MM.1S (cell line): ENCODE data around the gene KCNQ1.

Source experiments
- DNase-seq: peaks from one replicate; pipeline ENCODE4 v3.0.0-alpha.2; 2015
- H2AFZ ChIP-seq: fragments of 300-600 bp; sonication (generic); 2 replicates; pipeline ENCODE4 v1.6.0; 2016; ENCODE audit warnings: antibody characterized with exemption, low read length
- H3F3A ChIP-seq: fragments of 300-600 bp; sonication (generic); 2 replicates; pipeline ENCODE4 v1.6.1; 2016; ENCODE audit warnings: mild to moderate bottlenecking, antibody characterized with exemption, low read length, moderate library complexity, mixed read lengths; ENCODE audit not compliant: insufficient read depth
- H3K27ac ChIP-seq: fragments of 300-600 bp; sonication (generic); 2 replicates; pipeline ENCODE4 v1.5.1; 2016; ENCODE audit warnings: mild to moderate bottlenecking, low read length
- H3K27me3 ChIP-seq: fragments of 300-600 bp; sonication (generic); replicated peaks from 2 replicates; pipeline ENCODE4 v1.6.0; 2016; ENCODE audit warnings: low read length; ENCODE audit not compliant: insufficient read depth
- H3K36me3 ChIP-seq: fragments of 300-600 bp; sonication (generic); replicated peaks from 2 replicates; pipeline ENCODE4 v1.6.1; 2016; ENCODE audit warnings: mild to moderate bottlenecking, low read length, mixed read lengths; ENCODE audit not compliant: insufficient read depth
- H3K4me1 ChIP-seq: fragments of 300-600 bp; sonication (generic); 2 replicates; pipeline ENCODE4 v1.6.1; 2016; ENCODE audit warnings: low read length, mixed read lengths
- H3K4me2 ChIP-seq: fragments of 300-600 bp; sonication (generic); 2 replicates; pipeline ENCODE4 v1.6.0; 2016; ENCODE audit warnings: low read depth, low read length
- H3K4me3 ChIP-seq: fragments of 300-600 bp; sonication (generic); 2 replicates; pipeline ENCODE4 v1.5.1; 2016; ENCODE audit warnings: low read length, mixed read lengths
- H3K79me2 ChIP-seq: fragments of 300-600 bp; sonication (generic); 2 replicates; pipeline ENCODE4 v1.6.1; 2016; ENCODE audit warnings: mixed run types, low read length, mixed read lengths
- H3K9ac ChIP-seq: fragments of 300-600 bp; sonication (generic); 2 replicates; pipeline ENCODE4 v1.6.1; 2016; ENCODE audit warnings: low read length, mixed read lengths
- H3K9me2 ChIP-seq: fragments of 300-600 bp; sonication (generic); replicated peaks from 2 replicates; pipeline ENCODE4 v1.6.1; 2016; ENCODE audit warnings: mild to moderate bottlenecking, low read length, mixed read lengths; ENCODE audit not compliant: insufficient read depth
- H3K9me3 ChIP-seq: fragments of 300-600 bp; sonication (generic); replicated peaks from 2 replicates; pipeline ENCODE4 v1.6.1; 2016; ENCODE audit warnings: mild to moderate bottlenecking, low read length, mixed read lengths; ENCODE audit not compliant: insufficient read depth
- H4K20me1 ChIP-seq: fragments of 300-600 bp; sonication (generic); 2 replicates; pipeline ENCODE4 v1.6.1; 2016; ENCODE audit warnings: mild to moderate bottlenecking, low read length, moderate library complexity, mixed read lengths; ENCODE audit not compliant: insufficient read depth
- CTCF ChIP-seq: fragments of 300-600 bp; sonication (generic); IDR thresholded peaks from 2 replicates; pipeline ENCODE4 v1.5.1; 2016; ENCODE audit warnings: antibody characterized with exemption, low read length, mixed read lengths
- EZH2 ChIP-seq: fragments of 300-600 bp; sonication (generic); optimal IDR thresholded peaks from 2 replicates; pipeline ENCODE3; 2017; ENCODE audit warnings: low read depth, mild to moderate bottlenecking, antibody characterized with exemption, low read length, mixed read lengths
- EZH2phosphoT487 ChIP-seq: fragments of 300-600 bp; sonication (generic); IDR thresholded peaks from 2 replicates; pipeline ENCODE4 v1.6.1; 2018; ENCODE audit warnings: antibody characterized with exemption, low read length

The KCNQ1 gene

GRCh38 chr11:2716376-2717095 lies 271.7 kb downstream of the KCNQ1 start:
- H3K36me3 ChIP-seq, result no peaks in the 10 kb centered on the region
- H3K9me3 ChIP-seq, result no peaks in the 10 kb centered on the region
- H3K79me2 ChIP-seq, result no peaks in the 10 kb centered on the region
- TF ChIP-seq EZH2phosphoT487 (no peak), EZH2 (no peak), CTCF (no peak)
- no peak for DNase-seq
- H3K27me3 ChIP-seq, result no peaks in the 10 kb centered on the region
- no peaks in the 10 kb centered on the region for H3K9me2 ChIP-seq
- no peak overlapping the region for H3K27ac ChIP-seq
- no peak overlapping the region for H3K9ac ChIP-seq
- H3K4me3 ChIP-seq, result no peak overlapping the region
- no peak overlapping the region for H2AFZ ChIP-seq
- no peaks in the 10 kb centered on the region for H4K20me1 ChIP-seq
- no peak overlapping the region for H3K4me2 ChIP-seq
- H3K4me1 ChIP-seq, result no peaks in the 10 kb centered on the region
- no peaks in the 10 kb centered on the region for H3F3A ChIP-seq

GRCh38 chr11:2717561-2718325 lies 272.9 kb downstream of the KCNQ1 start:
- H3K9ac ChIP-seq, result no peak overlapping the region
- H3K4me3 ChIP-seq, result no peak overlapping the region
- no peaks in the 10 kb centered on the region for H3K9me2 ChIP-seq
- no peak for DNase-seq
- H3K79me2 ChIP-seq, result no peaks in the 10 kb centered on the region
- no peaks in the 10 kb centered on the region for H3K36me3 ChIP-seq
- no peak overlapping the region for H3K27ac ChIP-seq
- TF ChIP-seq EZH2 (no peak), CTCF (no peak), EZH2phosphoT487 (no peak)
- H4K20me1 ChIP-seq, result no peaks in the 10 kb centered on the region
- H3K4me1 ChIP-seq, result no peaks in the 10 kb centered on the region
- no peaks in the 10 kb centered on the region for H3K9me3 ChIP-seq
- no peaks in the 10 kb centered on the region for H3K27me3 ChIP-seq
- no peak overlapping the region for H2AFZ ChIP-seq
- H3K4me2 ChIP-seq, result no peak overlapping the region
- H3F3A ChIP-seq, result no peaks in the 10 kb centered on the region

- Histone ChIP-seq H3K27me3 (no peaks in the 10 kb centered on the region), H3F3A (no peaks in the 10 kb centered on the region), H3K36me3 (no peaks in the 10 kb centered on the region), H3K27ac (no peak overlapping the region), H3K4me3 (no peak overlapping the region), H2AFZ (no peak overlapping the region), H3K9ac (no peak overlapping the region), H3K4me1 (no peaks in the 10 kb centered on the region), H4K20me1 (no peaks in the 10 kb centered on the region), H3K4me2 (no peak overlapping the region), H3K79me2 (no peaks in the 10 kb centered on the region), H3K9me3 (no peaks in the 10 kb centered on the region), H3K9me2 (no peaks in the 10 kb centered on the region)
- TF ChIP-seq CTCF (no peak), EZH2phosphoT487 (no peak), EZH2 (no peak)
- DNase-seq, result no peak
Measured at GRCh38 chr11:2718817-2719438, 274.1 kb downstream of the KCNQ1 start.
